ENCODE measurements around the gene JAZF1. TPM values are rescaled to one million over a fixed set of nuclear protein-coding genes. Genes with fewer than 3 reads are reported as not detected.

JAZF1 gene
- total RNA-seq, 1 donor from 2014 or later = 3.1 TPM

GRCh38 chr7:28208506-28208905 lies 27.9 kb upstream of the JAZF1 start:
- Mint-ChIP-seq H3K4me1 (no peaks in the 10 kb centered on the region), H3K9me3 (no peaks in the 10 kb centered on the region), H3K4me3 (no peak overlapping the region), H3K27me3 (ENCODE audit: low read depth) (peaks cover 5% of the 10 kb centered on the region), H3K27ac (ENCODE audit: unreplicated experiment) (no peak overlapping the region), H3K36me3 (ENCODE audit: low read depth) (no peaks in the 10 kb centered on the region)
- DNase-seq (ENCODE audit: low read depth, low spot score) = no peak
- TF ChIP-seq CTCF (conservative IDR thresholded peaks at IDR 0.05) = no peak

- no peak for TF ChIP-seq CTCF (conservative IDR thresholded peaks at IDR 0.05)
- no peak for DNase-seq (ENCODE audit: low read depth, low spot score)
- H3K4me3 Mint-ChIP-seq = no peak overlapping the region
- H3K9me3 Mint-ChIP-seq = no peaks in the 10 kb centered on the region
- no peak overlapping the region for H3K27ac Mint-ChIP-seq (ENCODE audit: unreplicated experiment)
- no peaks in the 10 kb centered on the region for H3K36me3 Mint-ChIP-seq (ENCODE audit: low read depth)
- no peaks in the 10 kb centered on the region for H3K4me1 Mint-ChIP-seq
- H3K27me3 Mint-ChIP-seq (ENCODE audit: low read depth) = peaks cover 5% of the 10 kb centered on the region
These were observed 27.0 kb upstream of the JAZF1 start for GRCh38 chr7:28207486-28208158.

- TF ChIP-seq CTCF (conservative IDR thresholded peaks at IDR 0.05) = no peak
- Mint-ChIP-seq H3K27ac (ENCODE audit: unreplicated experiment) (no peak overlapping the region), H3K4me1 (no peaks in the 10 kb centered on the region), H3K9me3 (no peaks in the 10 kb centered on the region), H3K36me3 (ENCODE audit: low read depth) (no peaks in the 10 kb centered on the region), H3K27me3 (ENCODE audit: low read depth) (peaks cover 9% of the 10 kb centered on the region), H3K4me3 (no peak overlapping the region)
- no peak for DNase-seq (ENCODE audit: low read depth, low spot score)
These were observed 24.9 kb upstream of the JAZF1 start for GRCh38 chr7:28205506-28205905.

- no peaks in the 10 kb centered on the region for H3K9me3 Mint-ChIP-seq
- no peak for DNase-seq (ENCODE audit: low read depth, low spot score)
- peaks cover 9% of the 10 kb centered on the region for H3K27me3 Mint-ChIP-seq (ENCODE audit: low read depth)
- no peaks in the 10 kb centered on the region for H3K36me3 Mint-ChIP-seq (ENCODE audit: low read depth)
- H3K4me1 Mint-ChIP-seq = no peaks in the 10 kb centered on the region
- H3K4me3 Mint-ChIP-seq = no peak overlapping the region
- no peak for TF ChIP-seq CTCF (conservative IDR thresholded peaks at IDR 0.05)
- H3K27ac Mint-ChIP-seq (ENCODE audit: unreplicated experiment) = no peak overlapping the region
These were observed 23.1 kb upstream of the JAZF1 start for GRCh38 chr7:28203508-28204240.

GRCh38 chr7:28202222-28202621 lies 21.6 kb upstream of the JAZF1 start:
- Mint-ChIP-seq H3K36me3 (ENCODE audit: low read depth) (no peaks in the 10 kb centered on the region), H3K4me3 (no peak overlapping the region), H3K9me3 (no peaks in the 10 kb centered on the region), H3K27ac (ENCODE audit: unreplicated experiment) (no peak overlapping the region), H3K27me3 (ENCODE audit: low read depth) (peaks cover 9% of the 10 kb centered on the region), H3K4me1 (no peaks in the 10 kb centered on the region)
- TF ChIP-seq CTCF (conservative IDR thresholded peaks at IDR 0.05) = no peak
- no peak for DNase-seq (ENCODE audit: low read depth, low spot score)
